Endothelial cell of umbilical vein (primary cell): Measurements from ENCODE around the gene TTC21A.

ENCODE experiments used
- CTCF ChIP-seq, 2 donors: IDR thresholded peaks; 1 replicate in 1 of 2; 2 replicates in 1 of 2; pipeline ENCODE4 v1.5.1; 2011; ENCODE audit warnings: low read length in 2 of 2, mild to moderate bottlenecking in 2 of 2, moderate library complexity in 2 of 2, control low read depth in 1 of 2, inconsistent platforms in 1 of 2, low read depth in 1 of 2; ENCODE audit not compliant: insufficient read depth in 1 of 2; ENCODE audit errors: extremely low read depth in 1 of 2
- EZH2 ChIP-seq: IDR thresholded peaks from 2 replicates; pipeline ENCODE4 v1.6.1; 2012; ENCODE audit warnings: borderline replicate concordance, low read depth, mild to moderate bottlenecking, moderate library complexity, low read length, inconsistent platforms; ENCODE audit not compliant: severe bottlenecking
- MAX ChIP-seq: IDR thresholded peaks from 2 replicates; pipeline ENCODE4 v1.6.1; 2011; ENCODE audit not compliant: insufficient read depth, insufficient read length
- POLR2A ChIP-seq: IDR thresholded peaks from 2 replicates; pipeline ENCODE4 v1.6.1; 2012; ENCODE audit warnings: low read depth, mild to moderate bottlenecking, control low read depth, low read length
- POLR2AphosphoS5 ChIP-seq: IDR thresholded peaks from 2 replicates; pipeline ENCODE4 v1.6.1; 2012; ENCODE audit warnings: low read depth, mild to moderate bottlenecking, control low read depth, low read length, moderate library complexity; ENCODE audit not compliant: insufficient read depth

- TF ChIP-seq CTCF (IDR thresholded peaks at IDR 0.05; ENCODE audit: extremely low read depth in 1 of 2, insufficient read depth in 1 of 2, low read depth in 1 of 2, low read length in 2 of 2) = no peak
- no peak for TF ChIP-seq POLR2A
- no peak for TF ChIP-seq POLR2AphosphoS5
- no peak for TF ChIP-seq EZH2
- TF ChIP-seq MAX = no peak
Measured at GRCh38 chr3:39137435-39137936, 30.0 kb downstream of the TTC21A start.
